PC-3 (cell line): ENCODE data around the gene ORMDL3.

ENCODE experiments used
- EZH2 ChIP-seq: fragments of 300-600 bp; sonication (generic); IDR thresholded peaks from one replicate; pipeline ENCODE4 v1.6.1; 2017; ENCODE audit warnings: antibody characterized with exemption, mild to moderate bottlenecking, low read length; ENCODE audit not compliant: unreplicated experiment
- EZH2phosphoT487 ChIP-seq: fragments of 300-600 bp; sonication (generic); IDR thresholded peaks from 2 replicates; pipeline ENCODE4 v1.6.1; 2018; ENCODE audit warnings: mild to moderate bottlenecking, antibody characterized with exemption, low read length, borderline replicate concordance
- TF ChIP-seq, protein P1 (sequence below): fragments of 300-600 bp; sonication (generic); conservative IDR thresholded peaks from 2 replicates; pipeline ENCODE4 v1.5.1; 2017; ENCODE audit warnings: antibody characterized with exemption, low read depth, mild to moderate bottlenecking, low read length

DNA sequence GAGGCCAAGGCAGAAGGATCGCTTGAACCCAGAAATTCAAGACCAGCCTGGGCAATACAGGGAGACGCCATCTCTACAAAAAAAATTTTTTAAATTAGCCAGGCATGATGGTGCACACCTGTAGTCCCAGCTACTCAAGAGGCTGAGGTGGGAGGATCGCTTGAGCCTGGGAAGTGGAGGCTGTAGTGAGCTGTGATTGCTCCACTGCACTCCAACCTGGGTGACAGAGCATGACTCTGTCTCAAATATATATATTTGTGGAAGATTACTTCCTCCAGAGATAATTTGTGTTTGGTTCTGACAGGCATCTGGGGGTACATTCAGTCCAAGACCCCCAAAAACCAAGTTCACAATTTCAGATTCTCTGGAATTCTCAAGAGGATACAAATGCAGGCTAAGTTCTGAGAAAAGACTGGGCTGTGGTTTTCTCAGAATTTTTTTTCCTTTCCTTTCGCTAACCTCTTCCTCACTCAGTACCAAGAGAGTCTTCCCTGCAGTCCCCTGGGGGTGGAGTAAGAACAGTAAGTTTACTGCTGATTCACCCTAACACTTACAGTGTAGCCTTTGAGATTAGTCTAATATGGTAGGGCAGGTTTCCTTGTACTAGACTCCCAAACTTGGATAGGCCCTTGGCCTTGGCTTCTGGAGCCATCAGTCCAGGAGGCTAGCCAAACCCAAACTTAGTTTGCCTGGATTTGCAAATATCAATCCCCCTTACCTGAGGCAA lies 24.1 kb downstream of the ORMDL3 start:
- TF ChIP-seq, protein P1, sequence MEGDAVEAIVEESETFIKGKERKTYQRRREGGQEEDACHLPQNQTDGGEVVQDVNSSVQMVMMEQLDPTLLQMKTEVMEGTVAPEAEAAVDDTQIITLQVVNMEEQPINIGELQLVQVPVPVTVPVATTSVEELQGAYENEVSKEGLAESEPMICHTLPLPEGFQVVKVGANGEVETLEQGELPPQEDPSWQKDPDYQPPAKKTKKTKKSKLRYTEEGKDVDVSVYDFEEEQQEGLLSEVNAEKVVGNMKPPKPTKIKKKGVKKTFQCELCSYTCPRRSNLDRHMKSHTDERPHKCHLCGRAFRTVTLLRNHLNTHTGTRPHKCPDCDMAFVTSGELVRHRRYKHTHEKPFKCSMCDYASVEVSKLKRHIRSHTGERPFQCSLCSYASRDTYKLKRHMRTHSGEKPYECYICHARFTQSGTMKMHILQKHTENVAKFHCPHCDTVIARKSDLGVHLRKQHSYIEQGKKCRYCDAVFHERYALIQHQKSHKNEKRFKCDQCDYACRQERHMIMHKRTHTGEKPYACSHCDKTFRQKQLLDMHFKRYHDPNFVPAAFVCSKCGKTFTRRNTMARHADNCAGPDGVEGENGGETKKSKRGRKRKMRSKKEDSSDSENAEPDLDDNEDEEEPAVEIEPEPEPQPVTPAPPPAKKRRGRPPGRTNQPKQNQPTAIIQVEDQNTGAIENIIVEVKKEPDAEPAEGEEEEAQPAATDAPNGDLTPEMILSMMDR, result no peak
- no peak for TF ChIP-seq EZH2
- TF ChIP-seq EZH2phosphoT487, result no peak
